PC-3 (cell line): ENCODE data around the gene ADAD2. TPM values are rescaled to one million over a fixed set of nuclear protein-coding genes. Genes with fewer than 3 reads are reported as not detected.

ENCODE experiments used
- ATAC-seq: fragments of 200-7000 bp; cut with Tn5 transposase; 2 replicates; pipeline ENCODE4 v1.9.1; 2020; ENCODE audit warnings: mild to moderate bottlenecking, moderate library complexity
- BruUV-seq: library from RNA; stranded (reverse); fragments of 400-500 nt; replicated peaks from 2 replicates; lab custom pipeline; 2021; lab: Mats Ljungman, UMichigan
- CTCF ChIA-PET: fragments of 300-600 bp; sonication (Branson Sonifier 250); formaldehyde crosslinking; loops from one replicate; lab custom pipeline; 2022; ENCODE audit warnings: antibody characterized with exemption; lab: Charles Lee
- POLR2A ChIA-PET: fragments of 300-600 bp; sonication (Branson Sonifier 250); formaldehyde crosslinking; loops from one replicate; lab custom pipeline; 2022; ENCODE audit warnings: antibody characterized with exemption; ENCODE audit not compliant: unreplicated experiment; lab: Charles Lee
- DNase-seq: peaks from one replicate; pipeline ENCODE4 v3.0.0-alpha.2; 2015
- H2AFZ ChIP-seq: fragments of 300-600 bp; sonication (generic); 2 replicates; pipeline ENCODE4 v1.6.0; 2016; ENCODE audit warnings: antibody characterized with exemption, low read length
- H3F3A ChIP-seq: fragments of 300-600 bp; sonication (generic); one replicate; pipeline ENCODE4 v1.6.0; 2017; ENCODE audit warnings: antibody characterized with exemption, low read length, control low read depth, mild to moderate bottlenecking; ENCODE audit not compliant: unreplicated experiment
- H3K27ac ChIP-seq: fragments of 300-600 bp; sonication (generic); 2 replicates; pipeline ENCODE4 v1.5.1; 2016; ENCODE audit warnings: mild to moderate bottlenecking, low read length
- H3K27me3 ChIP-seq: fragments of 300-600 bp; sonication (generic); 2 replicates; pipeline ENCODE4 v1.6.1; 2016; ENCODE audit warnings: low read length, mixed read lengths
- H3K36me3 ChIP-seq: fragments of 300-600 bp; sonication (generic); 2 replicates; pipeline ENCODE4 v1.6.1; 2016; ENCODE audit warnings: low read depth, mixed run types, low read length, mixed read lengths
- H3K4me1 ChIP-seq: fragments of 300-600 bp; sonication (generic); 2 replicates; pipeline ENCODE4 v1.5.1; 2016; ENCODE audit warnings: low read length; ENCODE audit not compliant: insufficient read depth
- H3K4me2 ChIP-seq: fragments of 300-600 bp; sonication (generic); 2 replicates; pipeline ENCODE4 v1.6.0; 2016; ENCODE audit warnings: low read length
- H3K4me3 ChIP-seq: fragments of 300-600 bp; sonication (generic); 2 replicates; pipeline ENCODE4 v1.5.1; 2016; ENCODE audit warnings: mild to moderate bottlenecking, low read length, mixed read lengths
- H3K79me2 ChIP-seq: fragments of 300-600 bp; sonication (generic); 2 replicates; pipeline ENCODE4 v1.6.1; 2017; ENCODE audit warnings: low read length, mixed read lengths
- H3K9ac ChIP-seq: fragments of 300-600 bp; sonication (generic); 2 replicates; pipeline ENCODE4 v1.6.0; 2016; ENCODE audit warnings: mild to moderate bottlenecking, low read length
- H3K9me2 ChIP-seq: fragments of 300-600 bp; sonication (generic); replicated peaks from 2 replicates; pipeline ENCODE4 v1.6.1; 2016; ENCODE audit warnings: mixed run types, low read length, mixed read lengths
- H3K9me3 ChIP-seq: fragments of 300-600 bp; sonication (generic); 2 replicates; pipeline ENCODE4 v1.6.1; 2016; ENCODE audit warnings: low read length, mixed read lengths
- H4K20me1 ChIP-seq: fragments of 300-600 bp; sonication (generic); 2 replicates; pipeline ENCODE4 v1.6.1; 2016; ENCODE audit warnings: low read length, mixed read lengths
- CTCF ChIP-seq: fragments of 300-600 bp; sonication (generic); conservative IDR thresholded peaks from 2 replicates; pipeline ENCODE4 v1.5.1; 2017; ENCODE audit warnings: antibody characterized with exemption, low read depth, mild to moderate bottlenecking, low read length
- EZH2 ChIP-seq: fragments of 300-600 bp; sonication (generic); IDR thresholded peaks from one replicate; pipeline ENCODE4 v1.6.1; 2017; ENCODE audit warnings: antibody characterized with exemption, mild to moderate bottlenecking, low read length; ENCODE audit not compliant: unreplicated experiment
- EZH2phosphoT487 ChIP-seq: fragments of 300-600 bp; sonication (generic); IDR thresholded peaks from 2 replicates; pipeline ENCODE4 v1.6.1; 2018; ENCODE audit warnings: mild to moderate bottlenecking, antibody characterized with exemption, low read length, borderline replicate concordance
- intact Hi-C: fragments of 100-400 bp; cut with micrococcal nuclease; formaldehyde crosslinking; loops from 2 replicates; pipeline ENCODE4 v1.9.0; 2023
- total RNA-seq: library from RNA; depleted of rRNA; stranded (reverse); fragments of >200 nt; gene quantifications from 2 replicates; pipeline ENCODE4 v1.2.3, GENCODE V29; 2014

ADAD2 gene
- total RNA-seq, 1 experiment from 2014 or later, result not detected

- Histone ChIP-seq H3K4me2 (no peak overlapping the region), H3F3A (no peaks in the 10 kb centered on the region), H3K9me2 (no peaks in the 10 kb centered on the region), H3K9me3 (no peaks in the 10 kb centered on the region), H3K27me3 (no peaks in the 10 kb centered on the region), H2AFZ (no peak overlapping the region), H3K4me3 (no peak overlapping the region), H3K4me1 (peaks cover 7% of the 10 kb centered on the region), H3K9ac (no peak overlapping the region), H4K20me1 (no peaks in the 10 kb centered on the region), H3K27ac (no peak overlapping the region), H3K79me2 (no peaks in the 10 kb centered on the region), H3K36me3 (no peaks in the 10 kb centered on the region)
- TF ChIP-seq EZH2 (no peak), CTCF (peak; percentile 41; the same call in 1 of the 2 replicates), EZH2phosphoT487 (no peak)
- ChIA-PET POLR2A (no interaction called here), CTCF (no interaction called here)
- intact Hi-C loops, result no loop called here
- DNase-seq, result no peak
- no peak for ATAC-seq
- BruUV-seq, result no TSS peak
Observed at GRCh38 chr16:84209989-84210388, 19.0 kb downstream of the ADAD2 start.

DNA sequence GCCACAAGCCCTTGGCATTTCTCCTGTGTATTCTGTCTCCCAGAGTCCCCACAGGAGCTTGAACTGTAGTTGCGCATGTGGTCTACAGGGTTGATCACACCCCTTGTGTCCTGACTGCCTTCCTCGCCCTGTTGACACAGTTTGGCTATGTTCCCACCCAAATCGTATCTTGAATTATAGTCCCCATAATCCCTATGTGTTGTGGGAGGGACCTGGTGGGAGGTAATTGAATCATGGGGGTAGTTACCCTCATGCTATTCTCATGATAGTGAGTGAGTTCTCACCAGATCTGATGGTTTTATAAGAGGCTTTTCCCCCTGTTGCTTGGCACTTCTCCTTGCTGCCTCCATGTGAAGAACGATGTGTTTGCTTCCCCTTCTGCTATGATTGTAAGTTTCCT is 21.2 kb downstream of the ADAD2 start:
- H3K27ac ChIP-seq, result no peak overlapping the region
- no TSS peak for BruUV-seq
- no peak overlapping the region for H3K4me3 ChIP-seq
- no peak for TF ChIP-seq CTCF
- no peak for TF ChIP-seq EZH2phosphoT487
- no peak for TF ChIP-seq EZH2
- no peaks in the 10 kb centered on the region for H3K4me1 ChIP-seq
- ChIA-PET CTCF (no interaction called here), POLR2A (no interaction called here)
- no peak overlapping the region for H2AFZ ChIP-seq
- ATAC-seq (no peak), DNase-seq (no peak)
- intact Hi-C loops, result no loop called here
- no peaks in the 10 kb centered on the region for H3K9me2 ChIP-seq
- H4K20me1 ChIP-seq, result no peaks in the 10 kb centered on the region
- H3K4me2 ChIP-seq, result no peak overlapping the region
- H3K36me3 ChIP-seq, result no peaks in the 10 kb centered on the region
- no peaks in the 10 kb centered on the region for H3F3A ChIP-seq
- no peaks in the 10 kb centered on the region for H3K27me3 ChIP-seq
- H3K9me3 ChIP-seq, result no peaks in the 10 kb centered on the region
- H3K79me2 ChIP-seq, result no peaks in the 10 kb centered on the region
- H3K9ac ChIP-seq, result no peak overlapping the region

DNA sequence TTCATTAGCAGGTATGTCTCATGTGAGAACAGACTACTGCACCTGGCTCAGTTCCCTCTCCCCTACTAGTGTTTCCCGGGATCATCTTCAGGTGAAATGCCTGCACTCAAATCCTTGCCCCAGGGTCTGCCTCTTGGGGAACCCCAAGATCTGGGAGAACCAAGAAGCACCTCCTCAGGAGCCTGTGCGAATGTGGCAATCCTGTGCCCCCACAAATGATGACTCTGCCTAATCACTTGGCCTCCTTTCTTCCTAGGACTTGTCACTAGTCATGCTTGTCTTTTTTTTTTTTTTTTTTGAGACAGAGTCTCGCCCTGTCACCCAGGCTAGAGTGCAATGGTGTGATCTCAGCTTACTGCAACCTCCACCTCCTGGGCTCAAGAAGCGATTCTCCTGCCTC is 21.7 kb downstream of the ADAD2 start:
- ChIA-PET POLR2A (no interaction called here), CTCF (no interaction called here)
- no peaks in the 10 kb centered on the region for H3K36me3 ChIP-seq
- TF ChIP-seq EZH2phosphoT487 (no peak), CTCF (no peak), EZH2 (no peak)
- no peaks in the 10 kb centered on the region for H3K9me2 ChIP-seq
- no peaks in the 10 kb centered on the region for H3K9me3 ChIP-seq
- no peaks in the 10 kb centered on the region for H3K4me1 ChIP-seq
- no peaks in the 10 kb centered on the region for H3K27me3 ChIP-seq
- H2AFZ ChIP-seq, result no peak overlapping the region
- no peaks in the 10 kb centered on the region for H3F3A ChIP-seq
- no peak overlapping the region for H3K27ac ChIP-seq
- H3K4me3 ChIP-seq, result no peak overlapping the region
- no peak overlapping the region for H3K9ac ChIP-seq
- H3K4me2 ChIP-seq, result no peak overlapping the region
- ATAC-seq (no peak), DNase-seq (no peak)
- BruUV-seq, result no TSS peak
- no peaks in the 10 kb centered on the region for H3K79me2 ChIP-seq
- intact Hi-C loops, result no loop called here
- no peaks in the 10 kb centered on the region for H4K20me1 ChIP-seq
